Renal cortex interstitium (tissue), 15 donors: Measurements from ENCODE around the gene MCUB. TPM values are rescaled to one million over a fixed set of nuclear protein-coding genes. Genes with fewer than 3 reads are reported as not detected.
"Not testable (repeated sequence)": the region's sequence is repeated elsewhere in the genome, so short reads cannot be mapped to it uniquely, and the experiment has no call there.

ENCODE experiments used
- DNase-seq, 11 donors: peaks; one replicate each; pipeline ENCODE4 v3.0.0-alpha.2; 2013; ENCODE audit warnings: low read depth in 9 of 11, low spot score in 4 of 11; ENCODE audit errors: extremely low read depth in 1 of 11
- long read RNA-seq, 16 experiments: transcript quantifications; one replicate each; lab custom pipeline, GENCODE V29; 2026
- polyA plus RNA-seq, 3 donors: library from polyadenylated mRNA; unstranded; fragments of 120-200 nt; gene quantifications; one replicate each; pipeline ENCODE4 v1.2.1, GENCODE V29; 2013; ENCODE audit not compliant: insufficient read length in 3 of 3

MCUB gene, protein sequence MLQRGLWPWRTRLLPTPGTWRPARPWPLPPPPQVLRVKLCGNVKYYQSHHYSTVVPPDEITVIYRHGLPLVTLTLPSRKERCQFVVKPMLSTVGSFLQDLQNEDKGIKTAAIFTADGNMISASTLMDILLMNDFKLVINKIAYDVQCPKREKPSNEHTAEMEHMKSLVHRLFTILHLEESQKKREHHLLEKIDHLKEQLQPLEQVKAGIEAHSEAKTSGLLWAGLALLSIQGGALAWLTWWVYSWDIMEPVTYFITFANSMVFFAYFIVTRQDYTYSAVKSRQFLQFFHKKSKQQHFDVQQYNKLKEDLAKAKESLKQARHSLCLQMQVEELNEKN
- 10 to 100 TPM in 2 of 3 donors, 1 to 10 TPM in 1; 9.1 to 10.9 (median 10.8) TPM for polyA plus RNA-seq
- long read RNA-seq, donor 1, transcript MCUB-201 (8 exons, 2,278 nt), result major isoform, 6 of 7 reads
- long read RNA-seq, donor 1, partial matches to known transcripts, result 0 of 7 reads
- long read RNA-seq, donor 1, other reads (novel, unspliced or antisense), result 0 of 7 reads
- long read RNA-seq, donor 2, partial matches to known transcripts, result 12 of 14 reads
- long read RNA-seq, donor 2, other reads (novel, unspliced or antisense), result 0 of 14 reads
- long read RNA-seq, donor 3, partial matches to known transcripts, result 33 of 38 reads
- long read RNA-seq, donor 3, other reads (novel, unspliced or antisense), result 0 of 38 reads
- long read RNA-seq, donor 4, partial matches to known transcripts, result 0 of 3 reads
- long read RNA-seq, donor 4, other reads (novel, unspliced or antisense), result 0 of 3 reads
- long read RNA-seq, donor 5, result 0 reads
- long read RNA-seq, donor 6, partial matches to known transcripts, result 0 of 5 reads
- long read RNA-seq, donor 6, other reads (novel, unspliced or antisense), result 0 of 5 reads
- long read RNA-seq, donor 7, partial matches to known transcripts, result 0 of 3 reads
- long read RNA-seq, donor 7, other reads (novel, unspliced or antisense), result 0 of 3 reads
- long read RNA-seq, donor 8, result 0 reads
- long read RNA-seq, donor 9, partial matches to known transcripts, result 6 of 30 reads
- long read RNA-seq, donor 9, other reads (novel, unspliced or antisense), result 20 of 30 reads
- long read RNA-seq, donor 10, transcript MCUB-201 (8 exons, 2,278 nt), result major isoform, 5 of 5 reads
- long read RNA-seq, donor 10, partial matches to known transcripts, result 0 of 5 reads
- long read RNA-seq, donor 10, other reads (novel, unspliced or antisense), result 0 of 5 reads
- long read RNA-seq, donor 11, partial matches to known transcripts, result 0 of 4 reads
- long read RNA-seq, donor 11, other reads (novel, unspliced or antisense), result 0 of 4 reads
- long read RNA-seq, donor 12, partial matches to known transcripts, result 46 of 88 reads
- long read RNA-seq, donor 12, other reads (novel, unspliced or antisense), result 41 of 88 reads
- long read RNA-seq, donor 13, result 0 reads
- long read RNA-seq, donor 14, transcript MCUB-201 (8 exons, 2,278 nt), result major isoform, 6 of 32 reads
- long read RNA-seq, donor 14, partial matches to known transcripts, result 0 of 32 reads
- long read RNA-seq, donor 14, other reads (novel, unspliced or antisense), result 26 of 32 reads
- long read RNA-seq, donor 15, partial matches to known transcripts, result 0 of 1 reads
- long read RNA-seq, donor 15, other reads (novel, unspliced or antisense), result 0 of 1 reads
- long read RNA-seq, donor 16, transcript MCUB-201 (8 exons, 2,278 nt), result major isoform, 10 of 385 reads
- long read RNA-seq, donor 16, partial matches to known transcripts, result 129 of 385 reads
- long read RNA-seq, donor 16, other reads (novel, unspliced or antisense), result 246 of 385 reads

DNA sequence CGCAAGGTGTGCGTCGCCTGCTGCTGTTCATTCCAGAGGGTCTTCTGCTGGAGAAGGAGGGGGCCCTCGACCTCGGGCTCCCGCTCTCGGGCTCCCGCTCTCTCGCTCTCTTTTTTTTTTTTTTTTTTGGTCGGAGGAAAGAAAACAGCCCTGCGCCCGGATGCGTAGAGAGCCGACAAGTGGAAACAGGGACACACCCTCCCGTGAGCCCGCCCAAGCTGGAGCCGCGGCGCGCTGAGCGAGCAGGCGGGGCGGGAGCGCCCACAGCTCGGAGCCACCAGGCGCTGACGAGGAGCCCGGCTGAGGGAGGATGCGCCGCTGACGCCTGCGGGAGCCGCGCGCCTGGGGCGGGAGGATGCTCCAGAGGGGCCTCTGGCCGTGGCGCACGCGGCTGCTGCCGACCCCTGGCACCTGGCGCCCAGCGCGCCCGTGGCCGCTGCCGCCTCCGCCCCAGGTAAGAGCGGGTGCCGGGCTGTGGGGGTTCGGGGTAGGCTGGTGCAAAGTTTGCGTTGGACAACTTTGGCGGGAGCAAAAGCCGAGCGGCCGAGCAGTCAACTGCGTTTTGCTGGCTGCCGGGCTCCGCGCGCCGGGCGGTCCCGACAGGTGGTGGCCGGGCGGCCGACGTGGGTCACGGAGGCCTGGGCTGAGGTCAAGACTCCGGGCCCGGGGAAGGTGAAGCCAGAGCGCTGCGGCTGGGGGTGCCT lies at the start of gene MCUB:
Gene MCUB (plus strand): TSS at position 264 of the 704 bp plus-strand sequence. CDS start 92 bp downstream, at position 356.
- DNase-seq, result peak in 10 of 11 donors; percentile 33 to 66 (median 60)

DNA sequence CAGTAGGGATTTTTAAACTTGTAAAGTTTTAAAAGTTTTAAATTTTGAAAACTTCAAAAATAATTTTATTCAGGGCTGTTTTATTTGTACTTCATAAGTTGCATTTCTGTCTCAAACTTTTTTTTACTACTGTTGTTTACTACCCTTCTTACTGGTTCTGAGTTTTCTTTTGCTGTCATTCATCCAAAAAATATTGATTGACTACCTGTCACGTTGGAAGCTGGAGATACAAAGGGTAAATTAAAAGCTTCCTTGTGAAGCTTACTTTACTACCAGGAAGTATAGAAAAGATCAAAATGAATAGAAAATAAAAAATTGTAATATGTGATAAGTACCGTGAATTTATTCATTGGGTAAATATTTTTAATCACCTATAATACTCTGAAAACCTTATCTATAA lies 49.4 kb upstream of the MCUB start:
- DNase-seq, result no peak

DNA sequence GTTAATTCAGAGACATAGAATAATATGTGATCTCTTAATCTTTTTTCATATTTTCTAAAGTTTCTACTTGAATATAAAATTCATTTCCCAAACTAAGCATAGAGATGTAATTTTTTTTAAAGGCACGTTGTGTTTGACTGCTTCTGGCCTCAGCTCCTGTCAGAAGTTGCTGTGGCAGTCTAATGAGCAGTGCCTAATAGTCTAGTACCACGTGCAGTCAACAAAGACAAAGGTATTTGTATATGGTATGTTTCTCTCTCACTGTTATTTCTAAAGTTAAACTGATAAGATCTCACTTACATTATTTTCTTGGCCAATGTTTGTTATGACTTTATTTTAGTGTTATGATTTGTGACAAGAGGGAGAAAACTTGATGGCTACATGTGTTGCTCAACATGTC lies 48.6 kb upstream of the MCUB start:
- no peak for DNase-seq

DNA sequence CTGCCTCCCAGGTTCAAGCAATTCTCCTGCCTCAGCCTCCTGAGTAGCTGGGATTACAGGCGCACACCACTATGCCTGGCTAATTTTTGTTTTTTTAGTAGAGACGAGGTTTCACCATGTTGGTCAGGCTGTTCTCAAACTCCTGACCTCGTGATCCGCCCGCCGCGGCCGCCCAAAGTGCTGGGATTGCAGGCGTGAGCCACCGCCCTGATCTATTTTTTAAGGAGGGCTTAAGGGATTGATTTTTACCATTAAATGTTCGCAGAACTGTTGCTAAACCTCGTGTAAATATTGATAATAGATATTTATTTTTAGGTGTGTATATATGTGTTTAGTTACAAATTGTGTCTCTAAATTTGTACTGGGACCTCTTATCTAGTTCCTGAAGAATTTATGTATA lies 46.7 kb upstream of the MCUB start:
- DNase-seq, result not testable (repeated sequence)

DNA sequence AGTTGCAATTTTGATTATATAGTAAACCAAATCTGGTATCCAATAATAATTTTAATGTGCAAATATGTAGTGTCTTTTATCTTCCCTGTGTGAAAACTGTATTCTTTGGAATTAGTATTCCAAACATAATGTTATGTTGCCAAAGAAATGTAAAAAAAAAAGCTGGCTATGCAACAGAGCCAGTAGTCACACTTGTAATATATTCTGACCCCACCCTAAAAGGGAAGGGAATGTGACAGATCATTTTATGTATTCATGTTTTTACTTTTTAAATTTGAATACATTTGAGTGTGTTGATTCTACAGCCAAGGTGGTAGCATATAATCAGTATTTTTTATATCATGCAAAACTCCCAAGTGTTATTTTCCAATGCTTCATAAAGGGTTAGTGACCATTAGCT lies 27.9 kb upstream of the MCUB start:
- no peak for DNase-seq

DNA sequence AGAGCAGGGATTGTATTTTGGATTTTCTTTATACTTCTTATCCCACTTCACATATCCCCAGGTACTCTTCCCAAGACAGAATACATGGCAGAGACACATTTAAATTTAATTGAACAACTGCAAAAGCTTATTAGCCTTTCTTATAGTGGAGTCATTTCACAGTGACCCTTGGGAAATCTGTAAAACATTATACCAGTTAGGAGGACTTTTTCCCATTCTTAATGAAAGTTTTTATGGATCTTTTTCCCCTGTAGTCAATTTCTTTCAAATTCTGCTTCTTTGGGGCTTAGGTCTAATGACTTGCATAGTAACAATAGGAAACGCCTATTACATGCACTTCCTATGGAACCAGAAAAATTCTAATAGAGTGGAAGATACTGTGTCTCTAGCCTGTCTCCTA lies 14.6 kb upstream of the MCUB start:
- no peak for DNase-seq

DNA sequence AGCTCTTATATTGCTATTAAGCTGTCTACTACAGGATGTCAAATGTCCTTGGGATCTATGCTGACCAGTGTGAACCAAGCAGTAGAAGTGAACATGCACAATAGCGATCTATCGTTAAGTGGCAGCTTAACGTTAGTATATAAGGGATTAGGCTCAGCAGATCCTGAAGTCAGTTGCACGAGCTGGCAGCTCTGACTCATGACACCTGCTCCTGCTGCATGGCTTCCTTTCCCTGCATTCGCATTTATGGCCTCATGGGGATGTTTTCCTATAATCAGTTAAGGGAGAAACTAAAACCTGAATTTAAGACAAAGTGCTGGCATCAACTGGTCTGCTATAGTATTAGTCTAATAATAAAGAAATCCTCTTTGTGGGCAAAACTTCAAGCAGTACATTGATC lies 12.7 kb upstream of the MCUB start:
- DNase-seq, result no peak

DNA sequence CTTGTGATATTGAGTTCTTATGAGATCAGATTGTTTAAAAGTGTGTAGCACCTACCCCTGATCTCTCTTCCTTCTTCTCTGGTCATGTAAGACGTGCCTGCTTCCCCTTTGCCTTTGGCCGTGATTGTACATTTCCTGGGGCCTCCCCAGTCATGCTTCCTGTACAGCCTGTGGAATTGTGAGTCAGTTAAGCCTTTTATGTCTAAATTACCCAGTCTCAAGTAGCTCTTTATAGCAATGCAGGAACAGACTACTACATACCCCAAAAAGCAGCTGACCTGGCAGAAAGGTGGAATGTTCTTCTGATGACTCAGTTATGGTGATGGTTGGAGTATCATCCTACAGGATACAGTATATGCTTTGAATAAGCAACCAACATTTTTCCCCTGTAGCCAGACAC lies 11.4 kb upstream of the MCUB start:
- DNase-seq, result no peak

DNA sequence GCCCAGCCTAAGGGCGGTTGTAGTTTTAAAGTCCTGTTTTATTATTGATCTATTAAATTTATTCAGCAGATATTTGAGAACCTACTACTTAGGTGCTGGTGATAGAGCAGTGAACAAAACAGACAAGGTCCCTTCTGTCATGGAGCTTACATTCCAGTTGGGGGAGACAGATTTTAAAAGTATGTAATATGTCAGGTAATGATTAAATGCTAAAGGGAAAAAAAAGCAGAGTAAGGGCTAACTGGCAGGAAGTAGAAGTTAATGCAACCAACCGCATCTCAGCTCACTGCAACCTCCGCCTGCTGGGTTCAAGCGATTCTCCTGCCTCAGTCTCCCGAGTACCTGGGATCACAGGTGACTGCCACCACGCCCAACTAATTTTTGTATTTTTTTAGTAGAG lies 7.8 kb upstream of the MCUB start:
- DNase-seq, result no peak

DNA sequence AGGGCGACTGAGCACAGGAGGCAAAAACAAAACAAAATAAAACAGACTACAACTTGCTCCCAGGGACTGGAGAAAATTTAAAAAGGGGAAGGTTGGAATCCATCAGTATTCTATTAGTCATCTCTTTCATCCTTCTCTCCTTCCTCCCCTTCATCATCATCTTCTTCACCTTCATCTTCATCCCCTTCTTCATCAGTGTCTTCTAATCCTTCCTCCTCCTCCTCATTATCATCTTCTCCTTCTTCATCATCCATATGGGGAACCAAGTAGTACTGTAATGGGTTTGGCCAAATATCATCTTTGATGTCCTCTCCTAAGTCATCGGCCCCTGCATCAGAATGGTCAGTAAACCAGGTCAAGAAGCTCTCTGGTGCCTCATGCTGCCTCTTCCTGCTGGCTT lies 6.9 kb upstream of the MCUB start:
- no peak for DNase-seq

DNA sequence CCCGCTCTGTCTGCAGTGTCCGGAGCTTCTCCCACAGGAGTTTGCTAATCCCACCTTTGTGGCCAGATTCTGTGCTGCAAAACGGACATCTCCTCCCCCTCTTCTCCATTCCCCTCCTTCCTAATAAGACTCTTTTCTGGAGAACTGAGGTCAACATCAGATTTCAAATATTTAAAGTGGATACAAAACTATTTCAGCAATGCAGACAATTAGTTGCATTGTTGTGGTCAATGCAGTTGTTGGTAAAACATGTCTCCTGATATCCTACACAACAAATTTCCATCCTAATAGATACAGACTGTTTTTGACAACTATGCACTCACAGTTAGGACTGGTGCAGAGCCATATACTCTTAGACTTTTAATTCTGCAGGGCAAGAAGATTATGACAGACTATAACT lies 5.1 kb upstream of the MCUB start:
- DNase-seq, result no peak

DNA sequence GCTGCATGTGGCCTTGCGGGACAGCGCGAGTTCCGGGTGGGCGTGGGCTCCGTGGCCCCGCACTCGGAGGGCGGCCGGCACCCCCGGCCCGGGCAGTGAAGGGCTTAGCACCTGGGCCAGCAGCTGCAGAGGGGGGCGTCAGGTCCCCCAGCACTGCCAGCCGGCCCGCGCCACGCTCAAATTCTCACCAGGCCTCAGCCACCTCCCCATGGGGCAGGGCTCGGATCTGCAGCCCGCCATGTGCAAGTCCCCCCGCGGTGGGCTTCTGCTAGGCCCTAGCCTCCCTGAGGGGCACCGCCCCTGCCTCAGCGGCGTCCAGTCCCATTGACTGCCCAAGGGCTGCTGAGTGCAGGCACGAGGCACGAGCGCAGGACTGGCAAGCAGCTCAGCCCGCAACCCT lies 2.6 kb upstream of the MCUB start:
- DNase-seq, result no peak

DNA sequence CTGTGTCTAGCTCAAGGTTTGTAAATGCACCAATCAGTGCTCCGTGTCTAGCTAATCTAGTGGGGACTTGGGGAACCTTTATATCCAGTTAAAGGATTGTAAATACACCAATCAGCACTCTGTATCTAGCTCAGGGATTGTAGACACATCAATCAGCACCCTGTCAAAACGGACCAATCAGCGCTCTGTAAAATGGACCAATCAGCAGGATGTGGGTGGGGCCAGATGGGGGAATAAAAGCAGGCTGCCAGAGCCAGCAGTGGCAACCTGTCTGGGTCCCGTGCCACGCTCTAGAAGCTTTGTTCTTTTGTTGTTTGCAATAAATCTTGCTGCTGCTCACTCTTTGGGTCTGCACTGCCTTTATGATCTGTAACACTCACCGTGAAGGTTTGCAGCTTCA lies 2.0 kb upstream of the MCUB start:
- DNase-seq, result not testable (repeated sequence)

DNA sequence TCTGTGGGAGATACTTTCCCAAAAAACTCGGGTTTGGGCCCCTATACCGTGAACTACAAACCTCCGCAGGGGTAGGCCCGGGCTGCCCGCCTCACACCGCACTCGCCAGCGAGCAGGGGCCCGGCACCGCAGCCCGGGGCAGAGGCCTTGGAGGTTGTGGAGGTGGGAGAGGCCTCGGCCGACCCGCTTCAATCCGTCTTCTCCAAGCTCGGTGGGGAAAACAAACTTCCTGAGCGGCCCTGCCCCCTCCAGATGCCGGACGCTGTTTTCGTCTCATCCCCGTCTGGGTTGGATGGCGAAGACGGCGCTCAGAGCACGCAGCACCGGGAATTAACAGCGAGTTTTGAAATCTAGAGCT lies 442 bp upstream of the MCUB start:
- DNase-seq, result peak in 3 of 11 donors; percentile 5 to 17 (median 13)

DNA sequence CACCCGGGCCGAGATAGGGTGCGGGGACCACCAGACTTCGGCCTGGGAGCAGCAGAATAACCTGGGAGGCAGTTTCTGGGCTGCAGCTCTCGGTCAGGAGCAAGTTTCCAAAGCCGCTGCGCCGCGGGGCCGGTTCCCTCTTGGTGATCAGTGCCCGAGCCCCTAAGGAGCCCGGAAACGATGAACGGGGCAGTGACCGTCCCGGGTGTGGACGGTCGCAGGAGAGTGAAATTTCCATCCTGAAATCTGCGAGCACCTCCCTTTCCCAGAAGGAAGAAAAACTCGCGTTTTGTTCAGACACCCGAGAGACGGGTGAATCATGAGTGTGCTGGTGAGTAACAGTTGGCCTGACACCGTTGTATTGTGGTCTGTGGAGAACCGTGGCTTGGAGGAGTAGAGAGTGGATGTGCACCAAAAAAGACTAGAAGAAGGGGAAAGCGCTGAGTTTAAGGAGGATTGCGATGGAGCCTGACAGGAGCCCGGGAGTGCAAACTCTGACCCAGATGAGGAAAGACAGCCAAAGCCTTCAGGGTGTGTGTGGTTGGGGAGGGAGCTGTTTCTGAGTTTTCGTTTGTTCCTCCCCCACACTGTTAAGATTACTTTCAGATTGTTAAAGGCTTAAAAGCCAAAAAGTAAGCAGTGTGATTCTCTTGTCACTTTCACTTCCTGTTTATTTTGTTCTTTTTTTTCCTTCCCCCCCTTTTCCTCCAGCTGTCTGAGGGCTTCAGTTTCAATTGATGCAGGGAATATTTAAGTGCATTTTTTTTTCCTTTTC lies 828 bp downstream of the MCUB start:
- DNase-seq, result peak in 6 of 11 donors; percentile 13 to 27 (median 19)

DNA sequence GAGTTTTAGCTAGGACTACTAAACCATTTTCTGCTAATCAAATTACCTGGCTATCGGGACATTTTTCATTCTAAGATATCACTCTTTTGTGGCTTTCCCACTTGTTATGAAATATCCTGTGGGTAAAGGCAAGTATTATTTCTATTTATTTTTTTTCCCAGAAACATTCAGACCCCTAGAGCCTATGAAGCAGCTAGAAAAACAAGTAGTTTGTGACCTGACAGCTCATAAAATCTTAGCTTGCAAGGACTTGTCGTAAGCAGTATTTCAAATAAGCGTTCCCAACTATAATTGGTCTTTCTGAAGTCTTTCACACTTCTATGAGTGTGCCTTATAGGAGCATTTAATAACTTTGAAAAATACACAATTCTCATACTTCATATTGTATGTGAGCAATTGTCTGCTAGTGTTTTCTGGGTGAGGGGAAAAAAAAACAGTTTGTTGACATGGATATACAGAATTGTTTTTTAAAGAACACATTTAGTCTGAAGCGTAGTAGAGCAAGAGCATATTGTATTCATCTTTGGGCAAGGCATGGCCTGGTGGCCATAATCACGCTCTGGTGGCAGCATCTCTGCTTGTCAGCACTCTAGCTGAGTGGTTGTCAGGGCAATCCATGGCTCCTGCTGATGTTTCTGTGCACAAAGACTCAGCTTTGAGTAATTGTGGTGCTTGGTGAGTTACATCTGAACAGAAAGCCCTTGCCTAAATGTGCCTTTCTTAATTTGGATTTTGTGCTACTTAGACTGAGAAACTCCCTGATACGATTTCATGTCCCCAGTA lies 2.6 kb downstream of the MCUB start:
- no peak for DNase-seq
